ENCODE data around the gene MAP7.
"Not testable (repeated sequence)": the region's sequence is repeated elsewhere in the genome, so short reads cannot be mapped to it uniquely, and the experiment has no call there.

The MAP7 gene

GRCh38 chr6:136439514-136440190, 110.6 kb downstream of the MAP7 start:
- Histone ChIP-seq H3K4me1 (ENCODE audit: control insufficient read depth in 1 of 2, insufficient read depth in 1 of 2, low read depth in 1 of 2, low read length in 1 of 2) (no peaks in the 10 kb centered on the region), H3K9me3 (no peaks in the 10 kb centered on the region), H3K4me3 (ENCODE audit: low read depth in 1 of 2, low read length in 1 of 2) (no peak overlapping the region), H3K36me3 (no peaks in the 10 kb centered on the region), H3K27me3 (no peaks in the 10 kb centered on the region), H3K27ac (no peak overlapping the region)
- no peak for TF ChIP-seq CTCF (IDR thresholded peaks at IDR 0.05)

GRCh38 chr6:136438441-136438840, 111.8 kb downstream of the MAP7 start:
- no peaks in the 10 kb centered on the region for H3K4me1 ChIP-seq (ENCODE audit: control insufficient read depth in 1 of 2, insufficient read depth in 1 of 2, low read depth in 1 of 2, low read length in 1 of 2)
- H3K9me3 ChIP-seq = no peaks in the 10 kb centered on the region
- H3K36me3 ChIP-seq = no peaks in the 10 kb centered on the region
- no peak overlapping the region for H3K4me3 ChIP-seq (ENCODE audit: low read depth in 1 of 2, low read length in 1 of 2)
- no peak for TF ChIP-seq CTCF (IDR thresholded peaks at IDR 0.05)
- H3K27ac ChIP-seq = no peak overlapping the region
- H3K27me3 ChIP-seq = no peaks in the 10 kb centered on the region

- H3K9me3 ChIP-seq = no peaks in the 10 kb centered on the region
- no peak overlapping the region for H3K27ac ChIP-seq
- H3K27me3 ChIP-seq = no peaks in the 10 kb centered on the region
- no peaks in the 10 kb centered on the region for H3K36me3 ChIP-seq
- TF ChIP-seq CTCF (IDR thresholded peaks at IDR 0.05) = no peak
- no peaks in the 10 kb centered on the region for H3K4me1 ChIP-seq (ENCODE audit: control insufficient read depth in 1 of 2, insufficient read depth in 1 of 2, low read depth in 1 of 2, low read length in 1 of 2)
- no peak overlapping the region for H3K4me3 ChIP-seq (ENCODE audit: low read depth in 1 of 2, low read length in 1 of 2)
These were observed 113.0 kb downstream of the MAP7 start for GRCh38 chr6:136437246-136437645.

- H3K27ac ChIP-seq = no peak overlapping the region
- no peak for TF ChIP-seq CTCF (IDR thresholded peaks at IDR 0.05)
- no peaks in the 10 kb centered on the region for H3K4me1 ChIP-seq (ENCODE audit: control insufficient read depth in 1 of 2, insufficient read depth in 1 of 2, low read depth in 1 of 2, low read length in 1 of 2)
- H3K4me3 ChIP-seq (ENCODE audit: low read depth in 1 of 2, low read length in 1 of 2) = no peak overlapping the region
- H3K9me3 ChIP-seq = no peaks in the 10 kb centered on the region
- H3K27me3 ChIP-seq = no peaks in the 10 kb centered on the region
- no peaks in the 10 kb centered on the region for H3K36me3 ChIP-seq
These were observed 115.1 kb downstream of the MAP7 start for GRCh38 chr6:136435101-136435500.

GRCh38 chr6:136431306-136431705, 118.9 kb downstream of the MAP7 start:
- H3K4me3 ChIP-seq (ENCODE audit: low read depth in 1 of 2, low read length in 1 of 2); H3K9me3 ChIP-seq; H3K4me1 ChIP-seq (ENCODE audit: control insufficient read depth in 1 of 2, insufficient read depth in 1 of 2, low read depth in 1 of 2, low read length in 1 of 2); H3K27me3 ChIP-seq; H3K36me3 ChIP-seq; H3K27ac ChIP-seq: not testable (repeated sequence)

- TF ChIP-seq CTCF (IDR thresholded peaks at IDR 0.05) = no peak
- H3K36me3 ChIP-seq = no peaks in the 10 kb centered on the region
- H3K27ac ChIP-seq = no peak overlapping the region
- H3K27me3 ChIP-seq = no peaks in the 10 kb centered on the region
- H3K9me3 ChIP-seq = no peaks in the 10 kb centered on the region
- peaks cover 0 to 9% of the 10 kb centered on the region in 2 experiments for H3K4me1 ChIP-seq (ENCODE audit: control insufficient read depth in 1 of 2, insufficient read depth in 1 of 2, low read depth in 1 of 2, low read length in 1 of 2)
- no peak overlapping the region for H3K4me3 ChIP-seq (ENCODE audit: low read depth in 1 of 2, low read length in 1 of 2)
These were observed 120.8 kb downstream of the MAP7 start for GRCh38 chr6:136429264-136430065.
